Transverse colon (tissue), 4 donors: ENCODE data around the gene ZNF689. TPM values are rescaled to one million over a fixed set of nuclear protein-coding genes. Genes with fewer than 3 reads are reported as not detected.

Experiments used
- DNase-seq: peaks from one replicate; pipeline ENCODE4 v3.0.0-alpha.2; 2019
- H3K27ac ChIP-seq, 4 donors: fragments of 200-600 bp; sonication (generic); 2 replicates each; pipeline ENCODE4 v1.5.1; 2016 to 2018; ENCODE audit warnings: inconsistent platforms in 4 of 4
- H3K27me3 ChIP-seq: fragments of 200-600 bp; sonication (generic); 2 replicates; pipeline ENCODE4 v1.5.1; 2017; ENCODE audit warnings: inconsistent platforms
- H3K36me3 ChIP-seq, 4 donors: fragments of 200-600 bp; sonication (generic); 2 replicates each; pipeline ENCODE4 v1.5.1; 2017 to 2019; ENCODE audit warnings: inconsistent platforms in 4 of 4
- H3K4me1 ChIP-seq, 4 donors: fragments of 200-600 bp; sonication (generic); 2 replicates each; pipeline ENCODE4 v1.5.1; 2017 to 2020; ENCODE audit warnings: inconsistent platforms in 4 of 4
- H3K4me3 ChIP-seq, 4 donors: fragments of 200-600 bp; sonication (generic); 1 replicate in 1 of 4; 2 replicates in 3 of 4; pipeline versions ENCODE4 v1.5.1 to v1.6.1; 2017 to 2019; ENCODE audit warnings: inconsistent platforms in 4 of 4
- H3K9me3 ChIP-seq, 2 donors: fragments of 200-600 bp; sonication (generic); 2 replicates each; pipeline ENCODE4 v1.5.1; 2017 to 2019; ENCODE audit warnings: inconsistent platforms in 2 of 2
- EP300 ChIP-seq: sonication (generic); formaldehyde crosslinking; IDR thresholded peaks from one replicate; pipeline ENCODE4 v1.6.1; 2017; ENCODE audit warnings: antibody characterized with exemption, low read depth
- POLR2A ChIP-seq: fragments of 450-650 bp; IDR thresholded peaks from one replicate; pipeline ENCODE4 v1.6.1; 2016; ENCODE audit warnings: antibody characterized with exemption, mild to moderate bottlenecking, moderate library complexity
- POLR2AphosphoS5 ChIP-seq, 3 donors: sonication (generic); formaldehyde crosslinking; IDR thresholded peaks; one replicate each; pipeline ENCODE4 v1.6.1; 2016; ENCODE audit warnings: antibody characterized with exemption in 3 of 3
- WGBS, 2 donors: methylation state at CpG; one replicate each; pipeline ENCODE4 v1.1.5; 2018; ENCODE audit warnings: low coverage in 1 of 2; 5-methylcytosine and 5-hydroxymethylcytosine counted together
- in situ Hi-C, 4 donors: fragments of 200-750 bp; cut with MboI; loops; one replicate each; pipeline versions ENCODE4 v1.15.0 to v1.15.1; 2017; ENCODE audit warnings: low sequenced_read_pairs in 3 of 4, low pct_ligation_motif_present in 1 of 4, low pct_unique_long_range_greater_than_20kb in 1 of 4
- intact Hi-C: fragments of 100-400 bp; cut with DNase I; formaldehyde crosslinking; loops from one replicate; pipeline ENCODE4 v1.15.1; 2023; ENCODE audit warnings: low total_unique reads
- total RNA-seq, 4 donors: library from RNA; depleted of rRNA; stranded (reverse); fragments of >200 nt; gene quantifications; one replicate each; pipeline ENCODE4 v1.1.0, GENCODE V29; 2016
- TF ChIP-seq, protein P1 (sequence below), 5 experiments: fragments of 200-600 bp in 3 of 5; fragments of 450-650 bp in 2 of 5; sonication (generic) in 3 of 5; IDR thresholded peaks; 1 replicate in 2 of 5; 2 replicates in 3 of 5; pipeline ENCODE4 v1.5.1; 2016 to 2017; ENCODE audit warnings: antibody characterized with exemption in 5 of 5, inconsistent platforms in 3 of 5, mild to moderate bottlenecking in 2 of 5, moderate library complexity in 1 of 5

Gene ZNF689
- total RNA-seq, 4 donors from 2014 or later, result 3.4 to 77.1 (median 8.1) TPM

- H3K9me3 ChIP-seq, result no peaks in the 10 kb centered on the region
- peaks cover 5 to 33% (median 27%) of the 10 kb centered on the region in 4 donors for H3K4me1 ChIP-seq
- H3K4me3 ChIP-seq, result no peak overlapping the region
- H3K36me3 ChIP-seq, result no peaks in the 10 kb centered on the region
- whole genome bisulfite sequencing, 2 donors, result 70 to 73% methylated on average over 2 to 7 of the region's 7 CpGs
- intact Hi-C loops (no loop called here), in situ Hi-C loops (loop anchor here in 1 of 4 donors (25.0 kb wide), 1 partner anchor 128 kb away; the partner anchor contains the start of genes DCTPP1 and SEPHS2)
- TF ChIP-seq POLR2AphosphoS5 (IDR thresholded peaks at IDR 0.05) (no peak), POLR2A (no peak), EP300 (no peak)
- TF ChIP-seq, protein P1, sequence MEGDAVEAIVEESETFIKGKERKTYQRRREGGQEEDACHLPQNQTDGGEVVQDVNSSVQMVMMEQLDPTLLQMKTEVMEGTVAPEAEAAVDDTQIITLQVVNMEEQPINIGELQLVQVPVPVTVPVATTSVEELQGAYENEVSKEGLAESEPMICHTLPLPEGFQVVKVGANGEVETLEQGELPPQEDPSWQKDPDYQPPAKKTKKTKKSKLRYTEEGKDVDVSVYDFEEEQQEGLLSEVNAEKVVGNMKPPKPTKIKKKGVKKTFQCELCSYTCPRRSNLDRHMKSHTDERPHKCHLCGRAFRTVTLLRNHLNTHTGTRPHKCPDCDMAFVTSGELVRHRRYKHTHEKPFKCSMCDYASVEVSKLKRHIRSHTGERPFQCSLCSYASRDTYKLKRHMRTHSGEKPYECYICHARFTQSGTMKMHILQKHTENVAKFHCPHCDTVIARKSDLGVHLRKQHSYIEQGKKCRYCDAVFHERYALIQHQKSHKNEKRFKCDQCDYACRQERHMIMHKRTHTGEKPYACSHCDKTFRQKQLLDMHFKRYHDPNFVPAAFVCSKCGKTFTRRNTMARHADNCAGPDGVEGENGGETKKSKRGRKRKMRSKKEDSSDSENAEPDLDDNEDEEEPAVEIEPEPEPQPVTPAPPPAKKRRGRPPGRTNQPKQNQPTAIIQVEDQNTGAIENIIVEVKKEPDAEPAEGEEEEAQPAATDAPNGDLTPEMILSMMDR (IDR thresholded peaks at IDR 0.05), result no peak
- no peak for DNase-seq
- H3K27me3 ChIP-seq, result no peaks in the 10 kb centered on the region
- no peak overlapping the region for H3K27ac ChIP-seq
These were observed 44.7 kb downstream of the ZNF689 start for GRCh38 chr16:30565526-30565925.

DNA sequence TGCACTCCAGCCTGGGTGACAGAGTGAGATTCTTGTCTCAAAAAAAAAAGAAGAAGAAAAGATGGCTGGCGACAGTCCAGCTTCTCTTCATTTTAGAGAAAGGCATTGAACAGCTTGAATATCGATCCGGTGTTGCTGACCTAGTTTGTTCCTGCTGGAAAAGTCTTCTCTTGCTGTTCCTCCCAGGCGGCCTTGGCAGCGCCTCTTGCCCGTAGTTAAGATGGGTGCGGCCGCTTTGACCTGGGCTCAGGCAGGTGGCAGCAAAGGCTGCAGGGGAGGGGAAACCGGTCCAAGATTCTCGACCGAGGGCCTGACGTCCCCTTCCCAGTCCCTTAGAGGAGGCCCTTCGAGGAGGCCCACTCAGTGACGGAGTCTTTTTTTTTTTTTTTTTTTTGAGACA, 48.2 kb downstream of the ZNF689 start:
- intact Hi-C loops (no loop called here), in situ Hi-C loops (loop anchor here in 1 of 4 donors (25.0 kb wide), 1 partner anchor 125 kb away; the partner anchor contains the start of genes DCTPP1 and SEPHS2)
- WGBS, 2 donors, result 43 to 84% methylated on average over 1 to 14 of the region's 14 CpGs
- peak; percentile 71 for DNase-seq
- Histone ChIP-seq H3K27ac (peak overlapping the region; percentile 73 to 85 (median 77)), H3K4me3 (peak overlapping the region in 2 of 4 donors; percentile 40 to 51), H3K36me3 (no peaks in the 10 kb centered on the region), H3K9me3 (no peaks in the 10 kb centered on the region), H3K4me1 (peaks cover 12 to 34% (median 30%) of the 10 kb centered on the region in 4 donors), H3K27me3 (no peaks in the 10 kb centered on the region)
- TF ChIP-seq, protein P1 (IDR thresholded peaks at IDR 0.05), result peak in 1 of 5 experiments; percentile 12
- no peak for TF ChIP-seq POLR2AphosphoS5 (IDR thresholded peaks at IDR 0.05)
- no peak for TF ChIP-seq EP300
- no peak for TF ChIP-seq POLR2A

- peaks cover 18 to 42% (median 37%) of the 10 kb centered on the region in 4 donors for H3K4me1 ChIP-seq
- intact Hi-C loops, result no loop called here
- no peaks in the 10 kb centered on the region for H3K27me3 ChIP-seq
- H3K27ac ChIP-seq, result peak overlapping the region; percentile 73 to 85 (median 77)
- TF ChIP-seq POLR2A, result peak; percentile 32
- TF ChIP-seq, protein P1 (IDR thresholded peaks at IDR 0.05), result no peak
- 30 to 56% methylated on average over 2 to 46 of the region's 46 CpGs for WGBS, 2 donors
- peak; percentile 44 for DNase-seq
- H3K36me3 ChIP-seq, result no peaks in the 10 kb centered on the region
- in situ Hi-C loops, result loop anchor here in 1 of 4 donors (25.0 kb wide), 1 partner anchor 124 kb away; the partner anchor contains the start of genes DCTPP1 and SEPHS2
- no peaks in the 10 kb centered on the region for H3K9me3 ChIP-seq
- H3K4me3 ChIP-seq, result peak overlapping the region; percentile 38 to 51 (median 42)
These were observed 48.9 kb downstream of the ZNF689 start for GRCh38 chr16:30561089-30561816.

- H3K4me1 ChIP-seq, result peaks cover 24 to 48% (median 41%) of the 10 kb centered on the region in 4 donors
- H3K27me3 ChIP-seq, result no peaks in the 10 kb centered on the region
- TF ChIP-seq, protein P1 (IDR thresholded peaks at IDR 0.05), result no peak
- TF ChIP-seq POLR2A, result no peak
- no peak for TF ChIP-seq EP300
- TF ChIP-seq POLR2AphosphoS5 (IDR thresholded peaks at IDR 0.05), result no peak
- no peak for DNase-seq
- intact Hi-C loops (no loop called here), in situ Hi-C loops (loop anchor here in 1 of 4 donors (25.0 kb wide), 1 partner anchor 122 kb away; the partner anchor contains the start of genes DCTPP1 and SEPHS2)
- H3K9me3 ChIP-seq, result no peaks in the 10 kb centered on the region
- peaks cover 0 to 11% (median 3%) of the 10 kb centered on the region in 4 donors for H3K36me3 ChIP-seq
- no peak overlapping the region for H3K4me3 ChIP-seq
- H3K27ac ChIP-seq, result peak overlapping the region in 2 of 4 donors; percentile 12 to 91
- WGBS, 2 donors, result 92 to 100% methylated on average over 2 to 6 of the region's 6 CpGs
These were observed 50.5 kb downstream of the ZNF689 start for GRCh38 chr16:30559690-30560089.
